IMR-90 (cell line): ENCODE results near the gene LRRC8C. TPM values are rescaled to one million over a fixed set of nuclear protein-coding genes. Genes with fewer than 3 reads are reported as not detected.

Experiments used
- ATAC-seq: fragments of 200-7000 bp; cut with Tn5 transposase; 2 replicates; pipeline ENCODE4 v1.9.1; 2020; ENCODE audit warnings: low read depth, mild to moderate bottlenecking, moderate library complexity
- BruUV-seq: library from RNA; stranded (reverse); fragments of 400-500 nt; replicated peaks from 2 replicates; lab custom pipeline; 2021; lab: Mats Ljungman, UMichigan
- CTCF ChIA-PET: fragments of 300-600 bp; formaldehyde crosslinking; extraction: SDS; loops from one replicate; lab custom pipeline; 2021; ENCODE audit warnings: antibody characterized with exemption; lab: Yijun Ruan, JAX
- POLR2A ChIA-PET: fragments of 300-600 bp; sonication (Branson Sonifier 250); formaldehyde crosslinking; loops from one replicate; lab custom pipeline; 2022; ENCODE audit warnings: antibody characterized with exemption; ENCODE audit not compliant: unreplicated experiment; lab: Charles Lee
- DNase-seq: peaks from one replicate; pipeline ENCODE4 v3.0.0; 2013
- H2AFZ ChIP-seq: replicated peaks from 2 replicates; pipeline ENCODE3; 2013; ENCODE audit warnings: low read length, mild to moderate bottlenecking; ENCODE audit not compliant: poor library complexity
- H2AK5ac ChIP-seq: 2 replicates; pipeline ENCODE4 v1.6.1; 2013; ENCODE audit warnings: low read depth, low read length, inconsistent platforms
- H2AK9ac ChIP-seq: replicated peaks from 2 replicates; pipeline ENCODE3; 2013; ENCODE audit warnings: mild to moderate bottlenecking, low read depth, low read length, moderate library complexity; ENCODE audit not compliant: poor library complexity
- H2BK120ac ChIP-seq: 2 replicates; pipeline ENCODE4 v1.6.1; 2013; ENCODE audit warnings: low read depth, low read length, inconsistent platforms
- H2BK15ac ChIP-seq: 3 replicates; pipeline ENCODE4 v1.6.1; 2013; ENCODE audit warnings: low read depth, low read length, inconsistent platforms
- H2BK20ac ChIP-seq: 2 replicates; pipeline ENCODE4 v1.6.1; 2013; ENCODE audit warnings: low read depth, mild to moderate bottlenecking, inconsistent platforms, low read length, moderate library complexity
- H2BK5ac ChIP-seq: 2 replicates; pipeline ENCODE4 v1.6.1; 2013; ENCODE audit warnings: mild to moderate bottlenecking, low read depth, low read length, inconsistent platforms; ENCODE audit not compliant: poor library complexity, severe bottlenecking
- H3K14ac ChIP-seq: replicated peaks from 2 replicates; pipeline ENCODE4 v1.6.1; 2013; ENCODE audit warnings: low read depth, low read length, inconsistent platforms
- H3K18ac ChIP-seq: 2 replicates; pipeline ENCODE4 v1.6.1; 2013; ENCODE audit warnings: low read depth, low read length, control low read depth
- H3K23ac ChIP-seq: 2 replicates; pipeline ENCODE4 v1.6.1; 2013; ENCODE audit warnings: low read depth, low read length, inconsistent platforms
- H3K27ac ChIP-seq: 2 replicates; pipeline ENCODE4 v1.5.1; 2013; ENCODE audit warnings: mild to moderate bottlenecking, control low read depth, low read length; ENCODE audit not compliant: insufficient read depth
- H3K27me3 ChIP-seq: 2 replicates; pipeline ENCODE4 v1.6.1; 2013; ENCODE audit warnings: low read length; ENCODE audit not compliant: control insufficient read depth, insufficient read depth
- H3K36me3 ChIP-seq: 2 replicates; pipeline ENCODE4 v1.6.1; 2013; ENCODE audit warnings: low read length, mixed read lengths; ENCODE audit not compliant: control insufficient read depth, insufficient read depth
- H3K4ac ChIP-seq: 2 replicates; pipeline ENCODE4 v1.6.1; 2013; ENCODE audit warnings: low read depth, low read length, inconsistent platforms
- H3K4me1 ChIP-seq: 2 replicates; pipeline ENCODE4 v1.6.1; 2013; ENCODE audit warnings: low read length, mixed read lengths; ENCODE audit not compliant: control insufficient read depth, insufficient read depth
- H3K4me2 ChIP-seq: 2 replicates; pipeline ENCODE4 v1.6.1; 2013; ENCODE audit warnings: low read depth, mild to moderate bottlenecking, control low read depth, low read length, moderate library complexity
- H3K4me3 ChIP-seq: 2 replicates; pipeline ENCODE4 v1.5.1; 2013; ENCODE audit warnings: low read depth, mild to moderate bottlenecking, control low read depth, low read length, moderate library complexity; ENCODE audit not compliant: insufficient read depth
- H3K56ac ChIP-seq: 2 replicates; pipeline ENCODE4 v1.6.1; 2013; ENCODE audit warnings: low read length, inconsistent platforms; ENCODE audit not compliant: insufficient read depth; ENCODE audit errors: extremely low read depth
- H3K79me1 ChIP-seq, 2 experiments: 2 replicates each; pipeline ENCODE4 v1.6.1; 2013; ENCODE audit warnings: low read length in 2 of 2, inconsistent platforms in 1 of 2, low read depth in 1 of 2
- H3K9ac ChIP-seq: 2 replicates; pipeline ENCODE4 v1.6.1; 2013; ENCODE audit warnings: low read depth, low read length, control low read depth
- H3K9me1 ChIP-seq: 2 replicates; pipeline ENCODE4 v1.6.1; 2013; ENCODE audit warnings: low read length, inconsistent platforms; ENCODE audit not compliant: insufficient read depth
- H3K9me3 ChIP-seq: 2 replicates; pipeline ENCODE4 v1.6.1; 2013; ENCODE audit warnings: low read length; ENCODE audit not compliant: control insufficient read depth, insufficient read depth
- H4K20me1 ChIP-seq: 2 replicates; pipeline ENCODE4 v1.6.1; 2013; ENCODE audit warnings: low read length, inconsistent platforms; ENCODE audit not compliant: insufficient read depth
- H4K5ac ChIP-seq: 2 replicates; pipeline ENCODE4 v1.6.1; 2013; ENCODE audit warnings: mild to moderate bottlenecking, low read depth, low read length, control low read depth
- H4K8ac ChIP-seq, 2 experiments: 2 replicates each; pipeline ENCODE4 v1.6.1; 2013; ENCODE audit warnings: low read depth in 2 of 2, low read length in 2 of 2, control low read depth in 1 of 2, inconsistent platforms in 1 of 2
- H4K91ac ChIP-seq: 2 replicates; pipeline ENCODE4 v1.6.1; 2013; ENCODE audit warnings: low read depth, low read length, inconsistent platforms; ENCODE audit not compliant: insufficient read depth
- BHLHE40 ChIP-seq: fragments of 150-350 bp; IDR thresholded peaks from 2 replicates; pipeline ENCODE4 v1.6.1; 2016; ENCODE audit warnings: mild to moderate bottlenecking, low read depth, low read length
- CHD1 ChIP-seq: IDR thresholded peaks from 2 replicates; pipeline ENCODE4 v1.6.1; 2012; ENCODE audit warnings: low read depth, low read length, improper control_type of control experiment
- FOS ChIP-seq: fragments of 150-350 bp; IDR thresholded peaks from 2 replicates; pipeline ENCODE4 v1.6.1; 2016; ENCODE audit warnings: low read depth, low read length
- MAFK ChIP-seq: IDR thresholded peaks from 2 replicates; pipeline ENCODE4 v1.6.1; 2012; ENCODE audit warnings: low read depth, low read length, improper control_type of control experiment
- MAZ ChIP-seq: IDR thresholded peaks from 2 replicates; pipeline ENCODE4 v1.6.1; 2012; ENCODE audit warnings: low read depth, mild to moderate bottlenecking, low read length, improper control_type of control experiment, moderate library complexity, borderline replicate concordance
- MXI1 ChIP-seq: IDR thresholded peaks from 2 replicates; pipeline ENCODE4 v1.6.1; 2012; ENCODE audit warnings: low read depth, mild to moderate bottlenecking, low read length, moderate library complexity, borderline replicate concordance
- NFE2L2 ChIP-seq: fragments of 150-350 bp; IDR thresholded peaks from 2 replicates; pipeline ENCODE4 v1.6.1; 2016; ENCODE audit warnings: low read depth, mild to moderate bottlenecking, low read length
- POLR2A ChIP-seq: IDR thresholded peaks from 2 replicates; pipeline ENCODE4 v1.6.1; 2012; ENCODE audit warnings: mild to moderate bottlenecking, low read depth, low read length
- RCOR1 ChIP-seq: IDR thresholded peaks from 2 replicates; pipeline ENCODE4 v1.6.1; 2012; ENCODE audit warnings: mild to moderate bottlenecking, low read length, improper control_type of control experiment; ENCODE audit not compliant: insufficient replicate concordance
- RFX5 ChIP-seq: IDR thresholded peaks from 2 replicates; pipeline ENCODE4 v1.8.0; 2012; ENCODE audit warnings: low read depth, mild to moderate bottlenecking, low read length, moderate library complexity
- WGBS, 2 experiments: methylation state at CpG; one replicate each; pipeline versions ENCODE4 v1.1.5 to v1.1.7; 2013; ENCODE audit warnings: missing lambda C conversion rate in 2 of 2; ENCODE audit not compliant: insufficient read length in 1 of 2; ENCODE audit errors: extremely low coverage in 2 of 2; 5-methylcytosine and 5-hydroxymethylcytosine counted together
- dilution Hi-C: fragments of 300-500 bp; cut with HindIII; formaldehyde crosslinking; loops from one replicate; pipeline ENCODE4 v1.14.3; 2018; ENCODE audit warnings: low sequenced_read_pairs; ENCODE audit not compliant: unreplicated experiment
- in situ Hi-C: fragments of 300-500 bp; cut with MboI; formaldehyde crosslinking; loops from 3 replicates; pipeline ENCODE4 v1.14.3; 2019; ENCODE audit warnings: low sequenced_read_pairs, inconsistent platforms, mixed read lengths
- intact Hi-C: fragments of 100-400 bp; cut with micrococcal nuclease; formaldehyde crosslinking; loops from 2 replicates; pipeline ENCODE4 v1.10.0; 2022
- polyA plus RNA-seq, 3 experiments: library from polyadenylated mRNA; depleted of rRNA; stranded (reverse); fragments of >200 nt; gene quantifications; 2 replicates each; pipeline ENCODE4 v1.2.3, GENCODE V29; 2012; ENCODE audit warnings: low replicate concordance in 1 of 3
- total RNA-seq: library from RNA; depleted of rRNA; stranded (reverse); fragments of >200 nt; gene quantifications from 2 replicates; pipeline ENCODE4 v1.2.3, GENCODE V29; 2012
- TF ChIP-seq, protein P1 (sequence below): fragments of 150-350 bp; IDR thresholded peaks from 2 replicates; pipeline ENCODE4 v1.6.1; 2017; ENCODE audit warnings: mild to moderate bottlenecking, antibody characterized with exemption, low read length, low read depth

LRRC8C gene
- total and polyA plus RNA-seq, 2 of the 4 experiments (the other 2 are of a cell fraction), result 6.5 to 12.9 TPM

DNA sequence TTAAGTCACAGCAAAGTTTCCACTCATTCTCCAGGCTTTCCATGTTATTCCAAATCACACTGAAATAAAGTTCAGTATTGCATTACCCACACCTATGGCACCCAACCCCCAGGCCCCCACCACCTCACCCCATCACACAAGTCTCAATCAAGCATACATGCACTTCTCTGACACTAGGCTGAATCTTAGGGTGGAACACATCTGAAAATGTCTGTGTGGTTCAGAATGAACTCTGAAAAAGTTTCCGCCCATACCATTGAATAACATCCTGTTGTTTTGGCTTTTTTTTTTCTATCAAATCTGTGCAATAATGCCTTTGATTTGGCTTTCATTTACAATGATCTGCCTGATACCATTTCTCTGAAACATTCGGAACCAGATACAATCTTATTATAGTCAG, 25.8 kb upstream of the LRRC8C start:
- no peak overlapping the region for H3K27ac ChIP-seq
- no peak for DNase-seq
- intact Hi-C loops, result no loop called here
- no peaks in the 10 kb centered on the region for H4K20me1 ChIP-seq
- no peak overlapping the region for H2AK5ac ChIP-seq
- H3K14ac ChIP-seq, result no peak overlapping the region
- no peak overlapping the region for H2BK120ac ChIP-seq
- H3K23ac ChIP-seq, result no peak overlapping the region
- H2BK20ac ChIP-seq, result no peak overlapping the region
- H3K4me1 ChIP-seq, result peaks cover 3% of the 10 kb centered on the region
- H3K27me3 ChIP-seq, result no peaks in the 10 kb centered on the region
- no peak overlapping the region for H3K4ac ChIP-seq
- no peak overlapping the region for H2AFZ ChIP-seq
- no peaks in the 10 kb centered on the region for H3K79me1 ChIP-seq
- no TSS peak for BruUV-seq
- H4K91ac ChIP-seq, result no peak overlapping the region
- H3K36me3 ChIP-seq, result no peaks in the 10 kb centered on the region
- peaks cover 4% of the 10 kb centered on the region; the same call in 1 of the 2 replicates for H3K9me1 ChIP-seq
- TF ChIP-seq BHLHE40 (no peak), MAFK (no peak), RFX5 (no peak), MAZ (no peak), RCOR1 (no peak), FOS (no peak), CHD1 (no peak), MXI1 (no peak), NFE2L2 (no peak), POLR2A (no peak)
- TF ChIP-seq, protein P1, sequence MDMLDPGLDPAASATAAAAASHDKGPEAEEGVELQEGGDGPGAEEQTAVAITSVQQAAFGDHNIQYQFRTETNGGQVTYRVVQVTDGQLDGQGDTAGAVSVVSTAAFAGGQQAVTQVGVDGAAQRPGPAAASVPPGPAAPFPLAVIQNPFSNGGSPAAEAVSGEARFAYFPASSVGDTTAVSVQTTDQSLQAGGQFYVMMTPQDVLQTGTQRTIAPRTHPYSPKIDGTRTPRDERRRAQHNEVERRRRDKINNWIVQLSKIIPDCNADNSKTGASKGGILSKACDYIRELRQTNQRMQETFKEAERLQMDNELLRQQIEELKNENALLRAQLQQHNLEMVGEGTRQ, result no peak
- dilution Hi-C loops, result no loop called here
- no peak overlapping the region for H2AK9ac ChIP-seq
- no peak for ATAC-seq
- H3K4me2 ChIP-seq, result no peak overlapping the region
- in situ Hi-C loops, result loop anchor here (10.0 kb wide), 1 partner anchor 132 kb away; no protein-coding TSS in a partner anchor
- H3K18ac ChIP-seq, result no peak overlapping the region
- CTCF ChIA-PET, result no interaction called here
- no peak overlapping the region for H3K9ac ChIP-seq
- no peak overlapping the region for H4K8ac ChIP-seq
- H3K56ac ChIP-seq, result no peak overlapping the region
- H2BK5ac ChIP-seq, result no peak overlapping the region
- no CpG with 5 or more reads among the region's 2 CpGs for WGBS, 2 experiments
- no peaks in the 10 kb centered on the region for H3K9me3 ChIP-seq
- no peak overlapping the region for H4K5ac ChIP-seq
- POLR2A ChIA-PET, result no interaction called here
- H3K4me3 ChIP-seq, result no peak overlapping the region
- H2BK15ac ChIP-seq, result no peak overlapping the region
